ENCODE results near the gene AMPD3.

DNA sequence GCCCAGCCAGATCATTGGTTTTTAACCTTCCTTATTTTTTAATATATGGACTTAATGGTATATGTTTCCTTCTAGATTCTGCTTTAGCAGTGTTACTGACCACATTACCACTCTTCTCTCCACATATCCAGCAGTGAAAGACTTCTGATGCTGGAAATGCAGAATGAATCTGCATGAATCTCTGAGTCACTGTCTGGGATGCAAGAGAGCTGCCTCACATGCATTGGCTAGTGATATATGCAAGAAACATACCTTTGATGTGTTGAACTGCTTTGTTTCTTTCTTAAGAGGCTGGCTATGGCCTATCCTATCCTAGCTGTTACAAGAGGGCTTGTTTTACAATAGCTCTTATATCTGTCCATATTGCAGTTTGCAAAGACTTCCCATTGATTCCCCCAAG lies 16.6 kb upstream of the AMPD3 start:
- TF ChIP-seq ZSCAN21 (CRISPR knock-in tag; IDR thresholded peaks at IDR 0.05; ENCODE audit: borderline replicate concordance) (no peak), ATM (IDR thresholded peaks at IDR 0.05; ENCODE audit: borderline replicate concordance) (no peak), MAFK (conservative IDR thresholded peaks at IDR 0.05 in 1 of 2, IDR thresholded peaks at IDR 0.05 in 1 of 2; ENCODE audit: low read length in 2 of 2) (no peak), GLI4 (CRISPR knock-in tag; IDR thresholded peaks at IDR 0.05; ENCODE audit: borderline replicate concordance) (no peak), ZNF317 (CRISPR knock-in tag; IDR thresholded peaks at IDR 0.05) (no peak), POLR2AphosphoS5 (IDR thresholded peaks at IDR 0.05; ENCODE audit: low read depth, low read length) (no peak), TBP (CRISPR knock-in tag; IDR thresholded peaks at IDR 0.05) (no peak), RAD21 (CRISPR knock-in tag; IDR thresholded peaks at IDR 0.05) (no peak), ZZZ3 (CRISPR knock-in tag; IDR thresholded peaks at IDR 0.05; ENCODE audit: borderline replicate concordance) (no peak), NFATC3 (CRISPR knock-in tag; IDR thresholded peaks at IDR 0.05) (no peak), ZNF549 (CRISPR knock-in tag; IDR thresholded peaks at IDR 0.05) (no peak)
- TF ChIP-seq, protein P1, sequence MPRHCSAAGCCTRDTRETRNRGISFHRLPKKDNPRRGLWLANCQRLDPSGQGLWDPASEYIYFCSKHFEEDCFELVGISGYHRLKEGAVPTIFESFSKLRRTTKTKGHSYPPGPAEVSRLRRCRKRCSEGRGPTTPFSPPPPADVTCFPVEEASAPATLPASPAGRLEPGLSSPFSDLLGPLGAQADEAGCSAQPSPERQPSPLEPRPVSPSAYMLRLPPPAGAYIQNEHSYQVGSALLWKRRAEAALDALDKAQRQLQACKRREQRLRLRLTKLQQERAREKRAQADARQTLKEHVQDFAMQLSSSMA (CRISPR knock-in tag; IDR thresholded peaks at IDR 0.05): no peak

Data from HepG2 (cell line).